H1 (cell line): Measurements from ENCODE around the gene NRXN3. TPM values are rescaled to one million over a fixed set of nuclear protein-coding genes. Genes with fewer than 3 reads are reported as not detected.

ENCODE experiments used
- CTCF ChIA-PET: fragments of 300-600 bp; sonication (Branson Sonifier 250); formaldehyde crosslinking; loops from one replicate; lab custom pipeline; 2021; ENCODE audit not compliant: partially characterized antibody; lab: Charles Lee
- POLR2A ChIA-PET: fragments of 300-600 bp; sonication (Branson Sonifier 250); formaldehyde crosslinking; loops from one replicate; lab custom pipeline; 2021; ENCODE audit warnings: inconsistent platforms; ENCODE audit not compliant: partially characterized antibody; lab: Charles Lee
- DNase-seq, 2 experiments: peaks; one replicate each; pipeline versions ENCODE4 v3.0.0 to v3.0.0-alpha.2; 2010 to 2022; ENCODE audit warnings: low spot score in 2 of 2, low read depth in 1 of 2, mixed read lengths in 1 of 2
- FAIRE-seq: peaks from 2 replicates; lab custom pipeline; 2011; peaks lifted over from hg19 to GRCh38; lab: Jason Lieb, UNC
- H2AFZ ChIP-seq: 2 replicates; pipeline ENCODE4 v1.8.1; 2012; ENCODE audit warnings: low read length, inconsistent platforms
- H2AK5ac ChIP-seq: 2 replicates; pipeline ENCODE4 v1.6.1; 2013; ENCODE audit warnings: low read depth, low read length
- H2BK120ac ChIP-seq: replicated peaks from 2 replicates; pipeline ENCODE3; 2013; ENCODE audit warnings: low read depth, low read length, inconsistent platforms
- H2BK12ac ChIP-seq: 2 replicates; pipeline ENCODE4 v1.6.1; 2013; ENCODE audit warnings: low read depth, low read length
- H2BK15ac ChIP-seq: 2 replicates; pipeline ENCODE4 v1.6.1; 2013; ENCODE audit warnings: low read length
- H2BK20ac ChIP-seq: 2 replicates; pipeline ENCODE4 v1.6.1; 2013; ENCODE audit warnings: low read length
- H2BK5ac ChIP-seq: 2 replicates; pipeline ENCODE4 v1.6.1; 2013; ENCODE audit warnings: low read depth, low read length
- H3K14ac ChIP-seq: 2 replicates; pipeline ENCODE4 v1.6.1; 2013; ENCODE audit warnings: inconsistent platforms; ENCODE audit not compliant: insufficient read length
- H3K18ac ChIP-seq: 2 replicates; pipeline ENCODE4 v1.6.1; 2013; ENCODE audit warnings: low read length; ENCODE audit errors: extremely low read depth
- H3K23ac ChIP-seq: 2 replicates; pipeline ENCODE4 v1.6.1; 2013; ENCODE audit warnings: inconsistent platforms; ENCODE audit not compliant: insufficient read length
- H3K23me2 ChIP-seq: 2 replicates; pipeline ENCODE4 v1.6.1; 2013; ENCODE audit warnings: low read depth, low read length
- H3K27ac ChIP-seq: 2 replicates; pipeline ENCODE4 v1.6.1; 2011; ENCODE audit warnings: low read depth, low read length, inconsistent platforms
- H3K27me3 ChIP-seq, 4 experiments: replicated peaks in 1 of 4; 1 replicate in 1 of 4; 2 replicates in 3 of 4; pipeline versions ENCODE4 v1.6.1 to v1.8.1; 2011 to 2013; ENCODE audit warnings: low read length in 3 of 4, mild to moderate bottlenecking in 3 of 4, inconsistent platforms in 2 of 4, mixed read lengths in 2 of 4, moderate library complexity in 1 of 4; ENCODE audit not compliant: control insufficient read depth in 3 of 4, insufficient read depth in 3 of 4; ENCODE audit errors: extremely low read depth in 1 of 4
- H3K36me3 ChIP-seq, 4 experiments: 2 replicates each; pipeline versions ENCODE4 v1.6.1 to v1.8.1; 2011 to 2013; ENCODE audit warnings: mild to moderate bottlenecking in 4 of 4, low read length in 3 of 4, moderate library complexity in 2 of 4, control low read depth in 1 of 4, inconsistent platforms in 1 of 4; ENCODE audit not compliant: insufficient read depth in 4 of 4, control insufficient read depth in 2 of 4
- H3K4ac ChIP-seq: replicated peaks from 2 replicates; pipeline ENCODE3; 2013; ENCODE audit warnings: low read length, low read depth, mixed read lengths, inconsistent platforms; ENCODE audit not compliant: insufficient read length
- H3K4me1 ChIP-seq, 4 experiments: replicated peaks in 1 of 4; 1 replicate in 1 of 4; 2 replicates in 3 of 4; pipeline versions ENCODE4 v1.6.1 to v1.8.1; 2011 to 2013; ENCODE audit warnings: low read length in 3 of 4, inconsistent platforms in 2 of 4, mixed read lengths in 1 of 4; ENCODE audit not compliant: insufficient read depth in 4 of 4, control insufficient read depth in 3 of 4
- H3K4me2 ChIP-seq, 2 experiments: 2 replicates each; pipeline versions ENCODE4 v1.6.1 to v1.8.1; 2011 to 2013; ENCODE audit warnings: low read depth in 2 of 2, low read length in 2 of 2, control low read depth in 1 of 2, inconsistent platforms in 1 of 2, mild to moderate bottlenecking in 1 of 2; ENCODE audit not compliant: insufficient read depth in 1 of 2
- H3K4me3 ChIP-seq, 4 experiments: fragments of 200-600, 300-600 bp in 1 of 4; sonication (generic), shearing (Covaris generic), sonication (Bioruptor Twin) in 1 of 4; 2 replicates each; pipeline versions ENCODE4 v1.5.1 to v1.8.1; 2011 to 2016; ENCODE audit warnings: low read length in 4 of 4, low read depth in 3 of 4, control low read depth in 2 of 4, inconsistent platforms in 2 of 4, mild to moderate bottlenecking in 2 of 4, mixed read lengths in 1 of 4, moderate library complexity in 1 of 4; ENCODE audit not compliant: insufficient read depth in 2 of 4; ENCODE audit errors: extremely low read depth in 1 of 4
- H3K56ac ChIP-seq: replicated peaks from 2 replicates; pipeline ENCODE3; 2013; ENCODE audit warnings: low read depth, mild to moderate bottlenecking, mixed read lengths, low read length, inconsistent platforms; ENCODE audit not compliant: insufficient read length
- H3K79me1 ChIP-seq: 2 replicates; pipeline ENCODE4 v1.6.1; 2013; ENCODE audit warnings: low read depth, low read length, control low read depth
- H3K79me2 ChIP-seq, 2 experiments: 2 replicates each; pipeline versions ENCODE4 v1.6.1 to v1.8.1; 2012 to 2013; ENCODE audit warnings: low read length in 2 of 2, mild to moderate bottlenecking in 2 of 2, inconsistent platforms in 1 of 2; ENCODE audit not compliant: insufficient read depth in 2 of 2, control insufficient read depth in 1 of 2
- H3K9ac ChIP-seq, 4 experiments: replicated peaks in 1 of 4; 1 replicate in 1 of 4; 2 replicates in 3 of 4; pipeline versions ENCODE4 v1.6.1 to v1.8.1; 2011 to 2013; ENCODE audit warnings: low read depth in 3 of 4, low read length in 3 of 4, control low read depth in 2 of 4, mild to moderate bottlenecking in 2 of 4, moderate library complexity in 2 of 4, inconsistent platforms in 1 of 4; ENCODE audit errors: extremely low read depth in 1 of 4
- H3K9me3 ChIP-seq, 2 experiments: 2 replicates each; pipeline versions ENCODE4 v1.6.1 to v1.8.1; 2012 to 2013; ENCODE audit warnings: mild to moderate bottlenecking in 2 of 2, moderate library complexity in 2 of 2, control low read depth in 1 of 2, inconsistent platforms in 1 of 2, low read depth in 1 of 2, low read length in 1 of 2, mixed read lengths in 1 of 2; ENCODE audit not compliant: insufficient read depth in 2 of 2
- H4K20me1 ChIP-seq, 2 experiments: replicated peaks in 1 of 2; 2 replicates each; pipeline versions ENCODE3 to v1.8.1; 2011 to 2013; ENCODE audit warnings: inconsistent platforms in 2 of 2, low read length in 2 of 2, mild to moderate bottlenecking in 1 of 2; ENCODE audit not compliant: insufficient read depth in 2 of 2, control insufficient read depth in 1 of 2
- H4K5ac ChIP-seq: 2 replicates; pipeline ENCODE4 v1.6.1; 2013; ENCODE audit warnings: low read length, low read depth, mixed read lengths, inconsistent platforms; ENCODE audit not compliant: insufficient read length
- H4K8ac ChIP-seq: 2 replicates; pipeline ENCODE4 v1.8.0; 2013; ENCODE audit warnings: mild to moderate bottlenecking, moderate library complexity, low read length, inconsistent platforms; ENCODE audit not compliant: insufficient read depth; ENCODE audit errors: extremely low read depth
- H4K91ac ChIP-seq: replicated peaks from 2 replicates; pipeline ENCODE3; 2013; ENCODE audit warnings: low read length, mixed read lengths, inconsistent platforms; ENCODE audit not compliant: insufficient read length
- WGBS, 2 experiments: shearing (Covaris generic) in 1 of 2; methylation state at CpG; one replicate each; pipeline versions ENCODE4 v1.1.6 to v1.1.7; 2013 to 2015; ENCODE audit warnings: low lambda C conversion rate in 2 of 2, mixed read lengths in 2 of 2, inconsistent platforms in 1 of 2, low coverage in 1 of 2, missing lambda C conversion rate in 1 of 2; ENCODE audit not compliant: insufficient replicate concordance in 2 of 2, insufficient coverage in 1 of 2, insufficient read length in 1 of 2; ENCODE audit errors: extremely low coverage in 1 of 2, missing lambda C conversion rate in 1 of 2; 5-methylcytosine and 5-hydroxymethylcytosine counted together
- polyA plus RNA-seq, 7 experiments: library from polyadenylated mRNA; depleted of rRNA in 3 of 7; stranded (reverse) in 5 of 7; unstranded in 2 of 7; fragments of >200 nt in 5 of 7; fragments of 200-250 nt in 2 of 7; gene quantifications; 1 replicate in 5 of 7; 2 replicates in 1 of 7; 4 replicates in 1 of 7; pipeline versions ENCODE4 v1.2.1 to v1.2.3, GENCODE V29; 2011 to 2013; ENCODE audit warnings: missing spikeins in 2 of 7, mixed read lengths in 2 of 7
- total RNA-seq: library from RNA; stranded (reverse); fragmentation: NEBNext Ultra II Directional; extraction: Animal tissue kit (Norgen Biotek cat#: 25700); gene quantifications from 2 replicates; pipeline ENCODE4 v1.2.1, GENCODE V29; 2021

NRXN3 gene
- total and polyA plus RNA-seq, 2 of the 8 experiments (the other 6 are each of a cell fraction or from before 2014, with no cell fraction given): 2.6 to 4.1 TPM

GRCh38 chr14:79698298-79698711 is 1528.1 kb downstream of the NRXN3 start:
- Histone ChIP-seq H2BK12ac (no peak overlapping the region), H3K27ac (no peak overlapping the region), H3K56ac (no peak overlapping the region), H3K79me2 (no peaks in the 10 kb centered on the region), H3K9ac (no peak overlapping the region), H3K23me2 (no peaks in the 10 kb centered on the region), H4K91ac (no peak overlapping the region), H2BK5ac (no peak overlapping the region), H3K27me3 (no peaks in the 10 kb centered on the region), H4K8ac (no peak overlapping the region), H3K4ac (no peak overlapping the region), H3K4me3 (no peak overlapping the region), H3K23ac (no peak overlapping the region), H3K36me3 (no peaks in the 10 kb centered on the region), H3K79me1 (no peaks in the 10 kb centered on the region), H3K4me2 (no peak overlapping the region), H4K20me1 (no peaks in the 10 kb centered on the region), H3K9me3 (no peaks in the 10 kb centered on the region), H3K4me1 (peaks cover 0 to 2% (median 0%) of the 10 kb centered on the region in 4 experiments; a peak in 1 of 7 replicates), H3K18ac (no peak overlapping the region), H2BK20ac (no peak overlapping the region), H2BK15ac (no peak overlapping the region), H4K5ac (no peak overlapping the region), H2AFZ (no peak overlapping the region), H2AK5ac (no peak overlapping the region), H2BK120ac (no peak overlapping the region), H3K14ac (no peak overlapping the region)
- FAIRE-seq: no peak
- ChIA-PET POLR2A (no interaction called here), CTCF (interaction anchor here (1.4 kb wide), 1 partner anchor 21 kb away, joined by 3 read pairs; no protein-coding TSS in a partner anchor)
- 100% methylated on average over 1 of the region's 1 CpG; no CpG with 5 or more reads in 1 of the 2 experiments for WGBS, 2 experiments
- DNase-seq: no peak
